NT2/D1 (cell line): ENCODE measurements around the gene COTL1.

Source experiments
- SUZ12 ChIP-seq: IDR thresholded peaks from 2 replicates; pipeline ENCODE4 v1.6.1; 2011; ENCODE audit not compliant: insufficient read length, insufficient read depth; ENCODE audit errors: extremely low read depth
- YY1 ChIP-seq: IDR thresholded peaks from 2 replicates; pipeline ENCODE4 v1.6.1; 2011; ENCODE audit not compliant: insufficient read length, insufficient read depth

DNA sequence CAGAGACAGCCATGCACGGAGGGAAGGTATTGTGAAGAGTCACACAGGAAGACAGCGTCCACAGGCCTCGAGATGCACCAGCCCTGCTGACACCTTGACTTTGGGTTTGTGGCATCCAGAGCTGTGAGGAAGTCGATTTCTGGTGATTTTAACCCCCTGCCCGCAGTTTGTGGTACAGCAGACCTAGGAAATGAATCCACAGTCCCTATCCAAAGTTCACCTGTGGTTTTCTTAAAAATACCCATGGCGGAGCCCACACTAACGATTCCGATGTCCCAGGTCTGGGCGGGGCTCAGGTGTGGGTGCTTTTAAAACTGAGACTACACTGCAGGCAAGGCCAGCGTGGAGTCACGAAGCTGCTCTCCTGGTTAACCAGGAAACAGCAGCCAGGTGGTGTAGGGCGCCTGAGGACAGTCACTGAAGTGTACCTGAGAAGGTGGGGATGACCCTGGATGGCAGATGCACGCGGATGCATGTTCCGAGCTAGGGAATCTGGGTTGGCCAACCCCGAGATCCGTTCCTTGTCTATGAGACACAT lies 99.0 kb downstream of the COTL1 start:
- TF ChIP-seq SUZ12 (no peak), YY1 (no peak)
